Caki2 (cell line): Measurements from ENCODE around the gene NCKAP1. TPM values are rescaled to one million over a fixed set of nuclear protein-coding genes. Genes with fewer than 3 reads are reported as not detected.

Experiments
- DNase-seq: peaks from one replicate; pipeline ENCODE4 v3.0.0-alpha.2; 2015; ENCODE audit warnings: low read depth
- in situ Hi-C: cut with HindIII; loops from 2 replicates; pipeline ENCODE4 v1.10.0; 2016; ENCODE audit warnings: low sequenced_read_pairs, low pct_unique_long_range_greater_than_20kb, mixed read lengths
- total RNA-seq: library from RNA; depleted of rRNA; stranded (reverse); fragments of >200 nt; shearing (Covaris generic); gene quantifications from 2 replicates; pipeline ENCODE4 v1.2.3, GENCODE V29; 2014; ENCODE audit warnings: low replicate concordance

NCKAP1 gene
- total RNA-seq, 1 experiment from 2014 or later = 88.9 TPM

DNA sequence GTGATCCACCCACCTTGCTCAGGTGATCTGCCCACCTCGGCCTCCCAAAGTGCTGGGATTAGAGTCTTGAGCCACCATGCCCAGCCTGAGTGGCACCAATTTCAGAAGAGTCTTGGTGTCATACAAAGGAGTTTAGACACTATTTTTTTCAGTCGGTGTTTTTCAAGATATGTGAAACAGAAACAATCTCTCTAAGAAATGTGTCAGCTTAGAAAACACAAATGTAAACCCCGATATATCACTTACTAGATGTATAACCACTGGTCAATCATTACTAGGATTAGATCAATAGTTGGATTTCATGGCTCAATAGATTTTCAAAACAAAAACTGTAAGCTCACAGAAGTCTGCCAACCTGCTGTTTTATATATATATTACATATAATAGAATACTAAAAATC, 104.6 kb downstream of the NCKAP1 start:
- in situ Hi-C loops = no loop called here
- DNase-seq = no peak

DNA sequence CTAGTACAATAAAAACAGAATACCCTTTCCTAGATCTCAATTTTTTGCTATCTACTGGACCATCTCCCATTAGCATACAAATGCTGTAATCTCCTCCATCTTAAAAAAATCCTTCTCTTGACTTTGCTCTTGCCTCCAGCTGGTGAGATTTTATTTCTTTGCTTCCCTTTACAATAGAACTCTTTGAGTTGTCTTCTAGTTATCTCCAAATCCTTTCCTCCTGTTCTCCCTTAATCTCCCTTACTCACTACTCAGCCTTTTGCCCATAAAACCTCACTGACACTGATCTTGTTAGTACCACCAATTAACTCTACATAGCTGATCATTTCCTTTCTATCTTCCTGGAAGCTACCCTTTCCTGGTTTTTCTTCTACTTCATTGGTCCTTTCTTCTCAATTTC, 108.3 kb downstream of the NCKAP1 start:
- in situ Hi-C loops = no loop called here
- no peak for DNase-seq

- DNase-seq = no peak
- in situ Hi-C loops = no loop called here
Measured at GRCh38 chr2:182924306-182924705, 114.0 kb downstream of the NCKAP1 start.

DNA sequence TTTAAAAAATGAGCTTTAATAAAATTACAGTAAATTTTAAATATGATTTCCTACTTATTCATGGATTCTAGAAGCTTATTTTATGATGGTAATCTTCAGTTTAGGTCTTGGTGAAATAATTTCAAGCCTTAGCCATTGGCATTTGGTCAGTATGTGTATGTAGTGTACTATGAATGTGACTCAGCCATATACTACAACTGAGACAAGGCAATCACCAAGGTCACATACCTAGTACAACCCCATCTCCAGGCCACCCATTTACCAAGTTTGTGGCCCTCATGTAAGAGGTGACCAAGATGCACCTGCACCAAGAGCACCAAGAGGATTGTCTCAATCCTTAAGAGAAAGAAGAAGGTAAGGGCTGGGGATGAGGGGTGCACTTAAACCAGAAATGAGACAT, 117.0 kb downstream of the NCKAP1 start:
- no peak for DNase-seq
- in situ Hi-C loops = no loop called here

DNA sequence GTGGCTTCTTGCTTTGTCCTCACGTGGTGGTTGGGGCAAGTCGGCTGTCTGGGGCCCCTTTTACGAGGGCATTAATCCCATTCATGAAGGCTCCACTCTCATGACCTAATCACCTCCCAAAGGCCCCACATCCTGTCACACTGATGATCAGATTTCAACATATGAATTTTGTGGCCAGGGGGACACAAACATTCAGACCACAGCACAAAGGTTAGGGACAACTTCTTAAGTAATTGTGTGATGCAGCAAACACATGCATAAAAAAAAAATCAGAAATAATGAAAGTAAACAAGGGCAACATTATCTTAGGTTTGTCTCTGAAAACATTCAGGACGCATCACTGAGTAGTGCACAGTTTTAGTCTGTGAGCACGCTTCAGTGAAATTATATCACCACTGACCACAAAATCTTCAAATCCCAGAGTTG, 117.6 kb downstream of the NCKAP1 start:
- in situ Hi-C loops = no loop called here
- no peak for DNase-seq

DNA sequence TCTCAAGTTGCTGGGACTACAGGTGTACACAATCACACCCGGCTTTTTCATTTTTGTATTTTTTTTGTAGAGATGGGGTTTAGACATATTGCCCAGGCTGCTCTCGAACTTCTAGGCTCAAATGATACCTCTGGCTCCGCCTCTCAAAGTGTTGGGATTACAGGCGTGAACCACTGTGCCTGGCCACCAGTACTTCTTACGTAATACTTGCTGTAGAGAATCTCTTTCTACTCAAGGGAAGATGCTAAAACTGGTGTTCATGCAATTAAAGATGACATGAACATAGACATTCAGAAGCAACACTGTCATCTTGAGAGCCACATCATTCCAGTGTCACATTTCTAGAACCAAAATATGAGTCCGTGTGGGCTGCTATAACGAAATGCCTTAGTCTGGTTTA, 118.2 kb downstream of the NCKAP1 start:
- no peak for DNase-seq
- in situ Hi-C loops = no loop called here

DNA sequence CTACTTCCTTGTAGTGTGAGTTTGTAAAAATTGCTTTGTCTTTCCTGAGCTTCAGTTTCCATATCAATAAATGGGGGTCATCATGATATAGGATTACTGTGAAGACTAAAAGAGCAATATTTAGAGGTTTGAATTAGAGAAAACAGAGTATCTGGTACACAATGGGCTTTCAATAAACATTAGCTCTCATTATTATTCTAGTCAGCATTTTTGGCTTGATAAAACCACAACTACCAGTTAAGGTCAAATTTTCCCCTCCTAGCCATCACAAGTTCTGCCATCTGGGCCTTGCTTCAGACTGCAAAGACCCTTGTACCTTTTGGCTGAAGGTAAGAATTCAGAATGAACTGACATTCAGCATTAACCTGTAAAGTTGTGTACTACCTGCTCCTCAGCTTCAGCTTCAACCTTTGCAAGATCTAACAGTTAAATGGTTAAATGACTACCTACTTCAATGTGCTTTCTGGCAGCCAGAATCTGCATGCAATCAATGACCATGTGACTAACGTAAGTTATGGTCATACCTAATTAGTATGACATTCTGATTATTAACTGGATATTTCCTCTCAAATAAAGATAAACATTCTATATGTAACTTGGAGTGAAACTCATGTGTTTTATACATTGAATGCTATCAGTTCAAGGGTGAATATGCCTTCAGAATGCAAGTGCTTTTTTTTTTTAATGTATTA, 119.2 kb downstream of the NCKAP1 start:
- in situ Hi-C loops = no loop called here
- no peak for DNase-seq

DNA sequence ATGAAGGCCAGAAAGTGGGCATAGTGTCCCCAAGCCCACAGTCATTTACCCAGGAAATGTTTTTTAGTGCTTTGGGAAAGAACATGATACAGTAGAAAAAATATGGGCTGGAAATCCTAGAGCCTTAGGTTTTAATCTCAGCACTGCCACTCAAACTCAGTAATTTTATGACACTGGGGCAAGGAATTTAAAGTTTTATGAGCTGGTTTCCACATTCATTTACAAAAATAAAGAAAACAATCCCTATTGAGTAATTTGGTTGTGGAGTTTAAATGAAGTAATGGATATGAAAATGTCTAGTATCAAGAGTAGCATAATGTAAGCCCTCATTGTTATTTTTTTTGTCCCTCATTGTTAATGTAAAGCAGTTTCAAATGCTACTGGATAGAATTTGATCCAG, 120.3 kb downstream of the NCKAP1 start:
- in situ Hi-C loops = no loop called here
- no peak for DNase-seq

DNA sequence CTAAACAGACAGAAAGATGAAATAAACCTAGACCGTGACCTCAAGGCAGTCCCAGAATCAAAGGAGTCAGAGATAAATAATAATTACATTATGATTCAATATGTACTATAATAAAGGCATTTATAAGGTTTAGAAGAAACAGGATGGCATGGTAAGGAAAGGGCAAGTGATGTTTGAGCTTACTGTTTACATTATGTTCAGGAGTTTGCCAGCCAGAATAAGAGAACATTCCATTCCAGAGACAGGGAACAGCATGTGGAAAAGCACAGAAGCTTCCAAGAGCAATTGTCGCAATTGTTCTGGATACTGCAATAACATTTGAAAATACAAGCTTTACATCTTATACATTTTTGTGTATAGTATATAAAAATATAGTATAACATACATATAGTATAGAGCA, 121.8 kb downstream of the NCKAP1 start:
- in situ Hi-C loops = no loop called here
- no peak for DNase-seq

- peak; percentile 74 for DNase-seq
- in situ Hi-C loops = no loop called here
Measured at GRCh38 chr2:182915369-182916326, 122.6 kb downstream of the NCKAP1 start.

GRCh38 chr2:182914852-182915251, 123.4 kb downstream of the NCKAP1 start:
- no peak for DNase-seq
- in situ Hi-C loops = no loop called here

- in situ Hi-C loops = no loop called here
- no peak for DNase-seq
Measured at GRCh38 chr2:182913064-182913463, 125.2 kb downstream of the NCKAP1 start.

DNA sequence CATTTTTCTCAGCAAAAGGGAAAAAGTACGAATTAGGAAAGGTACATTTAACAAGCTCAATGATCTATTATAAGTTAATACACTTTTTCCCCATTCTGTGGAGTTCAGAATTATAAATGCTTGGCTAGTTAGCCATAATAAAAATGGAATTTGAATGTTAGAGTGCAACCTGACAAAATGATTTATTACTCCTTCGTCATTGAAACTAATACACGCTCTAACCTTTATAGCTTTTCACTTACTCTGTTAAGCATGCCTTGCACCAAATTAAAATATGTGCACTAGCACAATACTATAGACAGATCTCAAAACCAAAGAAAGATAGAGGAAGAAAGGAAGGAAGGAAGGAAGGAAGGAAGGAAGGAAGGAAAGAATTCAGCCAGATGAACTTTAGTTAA, 125.7 kb downstream of the NCKAP1 start:
- DNase-seq = no peak
- in situ Hi-C loops = no loop called here

DNA sequence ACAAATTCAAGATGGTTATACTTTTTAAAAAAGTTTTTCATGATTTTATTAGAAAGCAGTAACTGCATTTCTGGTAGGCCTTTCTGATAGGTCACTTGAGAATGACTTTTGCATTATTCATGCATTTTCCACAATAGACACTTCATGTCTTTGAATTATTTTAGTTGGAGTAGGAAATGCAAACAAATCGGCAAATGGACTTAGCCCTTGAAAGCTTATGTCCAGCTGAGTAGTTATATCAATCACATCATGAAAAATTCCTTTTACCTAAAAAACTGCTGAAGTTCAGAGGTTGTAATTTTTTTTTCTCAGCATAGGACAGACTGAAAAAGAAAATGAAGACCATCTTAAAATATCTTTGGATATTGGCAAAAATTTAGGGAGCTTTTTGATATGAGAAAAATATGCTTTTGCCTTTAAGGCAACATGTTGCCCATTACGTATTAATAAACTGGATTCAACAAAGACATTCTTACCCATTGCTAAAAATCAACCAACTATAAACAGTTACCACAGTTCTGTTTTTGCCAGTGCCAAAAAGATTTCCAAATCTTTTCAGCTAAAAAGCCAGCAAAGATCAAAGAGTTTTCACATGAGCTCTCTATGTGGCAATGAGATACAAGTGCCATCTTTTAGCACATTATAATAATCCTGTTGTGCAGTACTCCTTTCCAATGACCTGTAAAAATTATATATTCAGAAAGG, 126.3 kb downstream of the NCKAP1 start:
- in situ Hi-C loops = no loop called here
- DNase-seq = no peak

DNA sequence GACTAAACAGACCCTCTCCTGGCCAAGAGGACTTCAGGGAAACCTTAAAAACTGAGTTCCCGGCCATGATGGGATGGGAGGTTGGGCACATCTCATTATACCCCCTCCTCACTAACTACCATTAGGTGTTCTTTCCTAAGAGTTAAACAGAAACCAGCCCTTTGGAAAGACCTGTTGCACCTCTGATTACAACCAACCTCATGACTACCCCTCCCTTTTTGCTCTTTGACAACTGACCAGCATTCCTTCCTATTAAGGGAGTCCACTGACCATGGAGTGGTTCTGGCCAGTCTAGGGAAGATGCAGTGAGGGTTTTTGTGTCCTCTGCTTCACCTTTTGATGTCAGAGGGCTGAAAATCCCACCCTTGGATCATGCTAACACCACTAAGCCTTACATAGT, 127.3 kb downstream of the NCKAP1 start:
- in situ Hi-C loops = no loop called here

DNA sequence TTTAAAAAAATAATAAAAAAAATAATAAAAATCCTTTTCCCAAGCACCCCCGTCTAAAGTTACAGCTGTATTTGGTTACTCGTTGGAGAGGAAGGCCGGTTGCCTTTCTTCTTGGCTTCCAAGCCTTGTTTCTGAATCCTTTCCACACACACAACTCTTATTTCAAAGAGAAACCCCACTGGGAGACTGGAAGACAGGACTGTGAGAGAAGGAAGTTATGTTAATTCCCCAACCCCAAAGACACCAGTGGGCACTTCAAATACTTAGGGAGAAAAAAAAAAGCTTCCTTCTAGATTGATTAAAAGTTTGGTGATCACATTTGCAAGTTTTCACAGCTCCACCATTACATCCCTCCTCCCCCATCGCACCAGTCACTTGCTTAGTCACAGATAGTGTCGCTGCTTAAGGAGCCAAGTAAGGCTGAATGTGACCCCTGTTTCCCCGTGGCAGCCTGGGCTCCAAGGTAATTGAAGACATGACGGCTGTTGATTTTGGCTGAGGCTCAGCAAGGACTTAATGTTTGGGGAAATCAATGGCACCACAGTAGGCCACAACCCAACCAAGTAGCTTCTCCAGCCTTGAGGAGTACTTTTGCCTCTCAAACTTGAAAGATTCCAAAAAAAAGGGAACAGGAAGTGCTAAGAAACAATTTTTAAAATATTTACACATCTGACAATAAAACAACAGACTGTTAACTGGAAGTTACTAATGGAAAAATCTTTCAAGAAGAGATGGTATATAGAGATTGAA, 131.0 kb downstream of the NCKAP1 start:
- in situ Hi-C loops = no loop called here
- no peak for DNase-seq

More for the DNA sequence above, 127.3 kb downstream of the NCKAP1 start:
- DNase-seq = no peak

- no peak for DNase-seq
- in situ Hi-C loops = no loop called here
Measured at GRCh38 chr2:182906454-182906853, 131.8 kb downstream of the NCKAP1 start.

- DNase-seq = no peak
- in situ Hi-C loops = no loop called here
Measured at GRCh38 chr2:182904844-182905243, 133.4 kb downstream of the NCKAP1 start.
